Chondrocyte (in vitro differentiated cells): ENCODE results near the gene RTN4RL1. TPM values are rescaled to one million over a fixed set of nuclear protein-coding genes. Genes with fewer than 3 reads are reported as not detected.

Source experiments
- DNase-seq: peaks from one replicate; pipeline ENCODE4 v3.0.0; 2021; ENCODE audit warnings: mixed read lengths, low spot score
- H3K27ac Mint-ChIP-seq: one replicate; pipeline ENCODE4 v1.8.0; 2021; ENCODE audit warnings: mild to moderate bottlenecking, moderate library complexity, mixed read lengths; ENCODE audit not compliant: unreplicated experiment
- H3K27me3 Mint-ChIP-seq: 2 replicates; pipeline ENCODE4 v1.8.0; 2021; ENCODE audit warnings: low read depth, mixed read lengths
- H3K36me3 Mint-ChIP-seq: 2 replicates; pipeline ENCODE4 v1.8.0; 2021; ENCODE audit warnings: low read depth, mixed read lengths
- H3K4me1 Mint-ChIP-seq: 2 replicates; pipeline ENCODE4 v1.8.0; 2021; ENCODE audit warnings: low read depth, mild to moderate bottlenecking, mixed read lengths
- H3K4me3 Mint-ChIP-seq: one replicate; pipeline ENCODE4 v1.8.0; 2021; ENCODE audit warnings: mild to moderate bottlenecking, moderate library complexity, mixed read lengths; ENCODE audit not compliant: unreplicated experiment
- H3K9me3 Mint-ChIP-seq: 2 replicates; pipeline ENCODE4 v1.8.0; 2021; ENCODE audit warnings: low read depth, mixed read lengths
- total RNA-seq: library from RNA; stranded (reverse); gene quantifications from 3 replicates; pipeline ENCODE4 v1.2.1, GENCODE V29; 2021
- TF ChIP-seq, protein P1 (sequence below): fragments of 200-600 bp; sonication (generic); IDR thresholded peaks from 2 replicates; pipeline ENCODE4 v1.5.0; 2021; ENCODE audit warnings: antibody characterized with exemption, mild to moderate bottlenecking, moderate library complexity

Gene RTN4RL1
- total RNA-seq, 1 donor from 2014 or later, result 0.47 TPM

DNA sequence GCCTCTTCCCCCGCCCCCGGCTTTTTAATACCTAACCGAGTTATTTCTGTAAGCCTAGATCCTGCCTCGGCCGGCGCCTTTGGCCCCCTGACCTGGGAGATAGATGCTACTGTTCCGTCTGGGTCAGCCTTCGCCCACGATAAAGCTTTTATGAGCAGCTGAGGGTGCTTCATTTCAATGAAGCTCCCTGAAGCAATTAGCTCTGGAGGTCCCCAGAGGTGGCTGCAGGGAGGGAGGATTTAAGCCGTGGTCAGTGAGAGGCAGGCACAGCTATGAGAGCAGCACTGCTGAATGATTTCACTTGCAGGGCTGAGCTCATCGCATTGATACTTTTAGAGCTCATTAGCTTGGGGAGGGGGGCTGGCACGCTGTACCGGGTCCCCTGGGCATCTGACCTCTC, 105.9 kb downstream of the RTN4RL1 start:
- DNase-seq, result no peak
- Mint-ChIP-seq H3K36me3 (no peaks in the 10 kb centered on the region), H3K9me3 (no peaks in the 10 kb centered on the region), H3K4me1 (no peaks in the 10 kb centered on the region), H3K4me3 (no peak overlapping the region), H3K27ac (no peak overlapping the region), H3K27me3 (peaks cover 25% of the 10 kb centered on the region)
- TF ChIP-seq, protein P1, sequence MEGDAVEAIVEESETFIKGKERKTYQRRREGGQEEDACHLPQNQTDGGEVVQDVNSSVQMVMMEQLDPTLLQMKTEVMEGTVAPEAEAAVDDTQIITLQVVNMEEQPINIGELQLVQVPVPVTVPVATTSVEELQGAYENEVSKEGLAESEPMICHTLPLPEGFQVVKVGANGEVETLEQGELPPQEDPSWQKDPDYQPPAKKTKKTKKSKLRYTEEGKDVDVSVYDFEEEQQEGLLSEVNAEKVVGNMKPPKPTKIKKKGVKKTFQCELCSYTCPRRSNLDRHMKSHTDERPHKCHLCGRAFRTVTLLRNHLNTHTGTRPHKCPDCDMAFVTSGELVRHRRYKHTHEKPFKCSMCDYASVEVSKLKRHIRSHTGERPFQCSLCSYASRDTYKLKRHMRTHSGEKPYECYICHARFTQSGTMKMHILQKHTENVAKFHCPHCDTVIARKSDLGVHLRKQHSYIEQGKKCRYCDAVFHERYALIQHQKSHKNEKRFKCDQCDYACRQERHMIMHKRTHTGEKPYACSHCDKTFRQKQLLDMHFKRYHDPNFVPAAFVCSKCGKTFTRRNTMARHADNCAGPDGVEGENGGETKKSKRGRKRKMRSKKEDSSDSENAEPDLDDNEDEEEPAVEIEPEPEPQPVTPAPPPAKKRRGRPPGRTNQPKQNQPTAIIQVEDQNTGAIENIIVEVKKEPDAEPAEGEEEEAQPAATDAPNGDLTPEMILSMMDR, result no peak

DNA sequence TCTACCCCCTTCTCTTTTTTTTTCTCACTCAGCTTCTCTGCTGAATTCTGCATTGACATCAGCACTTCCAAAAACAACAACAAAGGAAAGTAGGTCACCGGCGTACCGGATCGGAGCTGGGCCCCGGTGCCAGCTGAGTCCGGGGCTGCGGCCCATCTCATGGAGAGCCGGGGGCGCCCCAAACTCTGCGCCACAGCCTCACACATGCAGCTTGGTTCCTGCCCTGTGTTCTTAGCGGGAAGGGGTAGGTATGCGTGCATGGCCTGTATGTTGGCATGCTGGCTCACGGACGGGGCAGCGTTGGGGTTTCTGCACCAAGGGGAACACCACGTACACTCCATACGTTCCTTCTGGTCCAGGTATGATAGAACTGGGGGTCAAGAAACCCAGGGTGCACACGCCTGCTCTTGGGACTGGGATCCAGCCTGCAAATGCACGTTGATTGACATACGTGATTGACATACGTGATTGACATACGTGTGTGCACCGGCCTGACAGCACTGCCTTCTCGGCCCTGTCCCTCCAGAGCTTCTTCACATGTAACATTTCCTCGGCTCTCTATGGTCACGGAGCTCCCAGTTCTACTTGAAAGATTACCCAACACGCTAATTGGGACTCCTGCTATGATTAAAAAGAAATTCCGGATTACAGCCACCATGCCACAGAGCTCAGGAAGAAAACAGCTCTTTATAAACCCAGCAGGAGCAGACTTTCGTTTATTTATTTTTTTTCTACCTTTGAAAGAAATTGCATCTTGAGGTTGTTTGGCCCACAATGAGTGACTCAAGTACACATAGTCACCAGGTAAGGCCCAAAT, 106.6 kb downstream of the RTN4RL1 start:
- no peak overlapping the region for H3K27ac Mint-ChIP-seq
- H3K4me1 Mint-ChIP-seq, result no peaks in the 10 kb centered on the region
- no peaks in the 10 kb centered on the region for H3K36me3 Mint-ChIP-seq
- DNase-seq, result no peak
- H3K27me3 Mint-ChIP-seq, result peaks cover 30% of the 10 kb centered on the region
- TF ChIP-seq, protein P1, result no peak
- H3K4me3 Mint-ChIP-seq, result no peak overlapping the region
- no peaks in the 10 kb centered on the region for H3K9me3 Mint-ChIP-seq

DNA sequence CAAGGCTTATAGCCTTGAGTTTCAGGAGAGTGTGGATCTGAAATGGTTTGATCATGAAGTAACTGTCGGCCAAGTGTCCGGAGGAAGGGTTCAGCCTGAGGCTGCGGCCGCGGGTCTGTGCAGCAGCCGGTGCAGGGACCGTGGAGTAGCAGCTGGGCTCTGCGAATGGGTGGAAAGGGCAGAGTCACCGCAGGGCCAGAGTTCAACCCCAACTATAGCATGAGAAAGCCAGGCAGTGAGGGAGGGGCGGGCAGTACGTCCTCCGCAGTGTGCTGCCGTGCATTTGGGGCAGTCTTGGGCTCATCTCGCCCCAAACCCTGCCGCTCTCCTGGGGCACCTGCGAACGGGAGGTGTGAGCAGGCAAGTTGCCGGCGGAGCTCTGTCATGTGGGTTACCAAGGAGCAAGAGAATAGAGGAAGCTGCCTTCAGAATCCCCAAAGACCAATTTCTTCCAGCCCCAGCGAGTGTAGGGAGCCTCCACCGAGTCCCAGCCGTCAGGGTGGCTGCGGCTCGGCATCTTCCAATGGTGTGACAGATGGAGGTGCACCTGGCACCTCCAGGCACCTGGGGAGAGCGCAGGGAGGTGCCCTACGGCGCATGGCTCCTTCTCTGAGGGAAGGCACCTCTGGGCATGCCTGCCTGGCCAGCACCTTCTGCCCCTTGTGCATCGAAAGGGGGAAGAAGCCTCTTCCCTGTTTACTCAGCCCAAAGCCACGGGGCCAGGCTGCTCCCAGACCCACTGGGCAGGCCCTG, 108.0 kb downstream of the RTN4RL1 start:
- peaks cover 41% of the 10 kb centered on the region for H3K27me3 Mint-ChIP-seq
- no peak for DNase-seq
- H3K9me3 Mint-ChIP-seq, result no peaks in the 10 kb centered on the region
- TF ChIP-seq, protein P1, result no peak
- no peaks in the 10 kb centered on the region for H3K4me1 Mint-ChIP-seq
- H3K4me3 Mint-ChIP-seq, result no peak overlapping the region
- H3K27ac Mint-ChIP-seq, result no peak overlapping the region
- no peaks in the 10 kb centered on the region for H3K36me3 Mint-ChIP-seq

DNA sequence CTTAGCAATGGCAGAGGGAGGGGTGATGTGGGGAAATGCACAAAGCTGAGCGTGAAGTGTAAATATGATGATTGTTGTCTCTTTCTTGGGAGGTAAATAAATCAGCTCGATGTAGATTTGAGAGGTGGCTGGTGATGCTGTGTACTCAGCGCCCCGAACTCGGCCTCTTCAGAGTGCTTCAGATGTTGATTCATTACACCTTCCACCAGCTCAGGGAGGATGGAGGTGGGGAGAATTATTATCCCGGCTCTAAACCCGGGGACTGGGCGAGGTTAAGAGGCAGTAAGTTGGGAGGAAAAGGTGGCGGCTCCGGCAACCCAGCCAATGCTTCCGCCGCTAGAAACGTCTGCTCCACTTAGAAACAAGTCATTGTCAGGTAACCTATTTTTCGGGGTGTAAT, 108.8 kb downstream of the RTN4RL1 start:
- Mint-ChIP-seq H3K9me3 (no peaks in the 10 kb centered on the region), H3K4me3 (no peak overlapping the region), H3K27ac (no peak overlapping the region), H3K36me3 (no peaks in the 10 kb centered on the region), H3K27me3 (peaks cover 49% of the 10 kb centered on the region), H3K4me1 (no peaks in the 10 kb centered on the region)
- TF ChIP-seq, protein P1, result no peak
- DNase-seq, result no peak

DNA sequence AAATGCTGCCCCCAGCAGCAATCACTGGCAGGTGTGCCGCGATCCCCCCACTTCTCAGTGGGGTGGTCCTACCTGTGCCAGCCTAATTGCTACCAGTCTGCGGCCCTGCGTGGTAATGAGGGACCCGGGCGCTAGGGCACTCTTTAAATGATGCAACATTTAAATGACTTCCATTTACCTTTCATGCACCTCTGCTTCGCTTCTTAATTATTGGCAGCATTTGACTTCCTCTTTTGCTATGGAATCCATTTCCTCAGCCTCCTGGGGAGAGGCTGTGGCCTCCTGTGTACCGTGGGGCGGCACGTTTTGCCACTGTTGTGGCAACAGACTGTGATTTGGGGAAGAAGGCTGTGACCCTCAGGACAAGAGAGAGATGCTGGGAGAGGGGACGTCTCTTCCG, 109.2 kb downstream of the RTN4RL1 start:
- H3K9me3 Mint-ChIP-seq, result no peaks in the 10 kb centered on the region
- H3K27ac Mint-ChIP-seq, result no peak overlapping the region
- no peak for DNase-seq
- H3K4me1 Mint-ChIP-seq, result no peaks in the 10 kb centered on the region
- H3K4me3 Mint-ChIP-seq, result no peak overlapping the region
- TF ChIP-seq, protein P1, result no peak
- peaks cover 49% of the 10 kb centered on the region for H3K27me3 Mint-ChIP-seq
- H3K36me3 Mint-ChIP-seq, result no peaks in the 10 kb centered on the region
